Activated naive CD8-positive, alpha-beta T cell treated with anti-CD3 and anti-CD28 coated beads, Interleukin-2, amount 10 ng/mL, durations not matched to agents 7 days and 5 days (primary cell): ENCODE measurements around the gene FEN1. TPM values are rescaled to one million over a fixed set of nuclear protein-coding genes. Genes with fewer than 3 reads are reported as not detected.

Experiments used
- ATAC-seq: fragments of 150-1000 bp; cut with Tn5 transposase; one replicate; pipeline ENCODE4 v1.10.0; 2021; ENCODE audit warnings: low read depth, moderate library complexity
- POLR2A ChIA-PET: fragments of 350-600 bp; sonication (Branson Sonifier 250); formaldehyde crosslinking; loops from one replicate; lab custom pipeline; 2021; ENCODE audit warnings: antibody characterized with exemption; lab: Charles Lee
- DNase-seq: peaks from one replicate; pipeline ENCODE4 v3.0.0; 2021
- H3K27ac Mint-ChIP-seq: one replicate; pipeline ENCODE4 v1.8.0; 2022; ENCODE audit warnings: mild to moderate bottlenecking, mixed read lengths
- H3K27me3 Mint-ChIP-seq: one replicate; pipeline ENCODE4 v1.8.0; 2022; ENCODE audit warnings: mild to moderate bottlenecking, moderate library complexity, mixed read lengths
- H3K36me3 Mint-ChIP-seq: one replicate; pipeline ENCODE4 v1.8.0; 2021; ENCODE audit warnings: mild to moderate bottlenecking, mixed read lengths
- H3K4me1 Mint-ChIP-seq: one replicate; pipeline ENCODE4 v1.8.0; 2021; ENCODE audit warnings: mixed read lengths
- H3K4me3 Mint-ChIP-seq: one replicate; pipeline ENCODE4 v1.8.0; 2022; ENCODE audit warnings: mild to moderate bottlenecking, moderate library complexity, mixed read lengths
- H3K9me3 Mint-ChIP-seq: one replicate; pipeline ENCODE4 v1.8.0; 2021; ENCODE audit warnings: mixed read lengths
- total RNA-seq, 2 experiments: library from RNA; stranded (reverse); gene quantifications; one replicate each; pipeline ENCODE4 v1.2.3, GENCODE V29; 2021

FEN1 gene
- total RNA-seq, 2 experiments from 2014 or later: 87.1 to 88.7 TPM

DNA sequence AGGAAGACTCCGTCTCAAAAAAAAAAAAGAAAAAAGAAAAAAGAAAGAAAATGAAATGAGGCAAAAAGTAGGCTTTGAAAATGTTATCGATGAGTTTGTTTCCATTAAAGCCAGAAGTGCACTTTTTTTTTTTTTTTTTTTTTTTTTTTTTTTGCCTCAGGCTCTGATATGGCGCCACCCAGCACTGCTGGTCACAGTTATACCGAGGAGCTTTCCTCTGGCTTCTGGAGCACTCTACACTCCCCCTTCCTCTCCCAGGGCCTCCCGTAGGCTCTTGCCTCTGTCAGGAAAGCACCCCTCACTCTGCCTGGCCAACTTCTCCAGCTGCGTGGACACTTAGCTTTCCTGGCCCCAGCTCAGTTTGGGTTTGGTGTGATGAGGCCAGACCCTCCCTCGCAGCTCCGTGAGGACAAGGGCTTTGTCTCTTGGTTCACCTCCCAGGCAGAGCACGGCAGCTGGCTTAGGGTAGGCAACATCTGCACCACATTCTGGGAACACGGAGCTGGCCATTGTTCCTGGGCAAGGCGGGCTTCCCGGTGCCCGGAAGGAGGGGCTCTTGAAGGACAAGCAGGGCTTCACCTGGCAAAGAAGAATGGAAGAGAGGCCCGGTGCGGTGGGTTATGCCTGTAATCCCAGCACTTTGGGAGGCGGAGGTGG, 52.3 kb downstream of the FEN1 start:
- Mint-ChIP-seq H3K36me3 (peaks cover 55% of the 10 kb centered on the region), H3K4me3 (no peak overlapping the region)
- POLR2A ChIA-PET: interaction anchor here (0.8 kb wide), 1 partner anchor 30 kb away, joined by 3 read pairs; no protein-coding TSS in a partner anchor

DNA sequence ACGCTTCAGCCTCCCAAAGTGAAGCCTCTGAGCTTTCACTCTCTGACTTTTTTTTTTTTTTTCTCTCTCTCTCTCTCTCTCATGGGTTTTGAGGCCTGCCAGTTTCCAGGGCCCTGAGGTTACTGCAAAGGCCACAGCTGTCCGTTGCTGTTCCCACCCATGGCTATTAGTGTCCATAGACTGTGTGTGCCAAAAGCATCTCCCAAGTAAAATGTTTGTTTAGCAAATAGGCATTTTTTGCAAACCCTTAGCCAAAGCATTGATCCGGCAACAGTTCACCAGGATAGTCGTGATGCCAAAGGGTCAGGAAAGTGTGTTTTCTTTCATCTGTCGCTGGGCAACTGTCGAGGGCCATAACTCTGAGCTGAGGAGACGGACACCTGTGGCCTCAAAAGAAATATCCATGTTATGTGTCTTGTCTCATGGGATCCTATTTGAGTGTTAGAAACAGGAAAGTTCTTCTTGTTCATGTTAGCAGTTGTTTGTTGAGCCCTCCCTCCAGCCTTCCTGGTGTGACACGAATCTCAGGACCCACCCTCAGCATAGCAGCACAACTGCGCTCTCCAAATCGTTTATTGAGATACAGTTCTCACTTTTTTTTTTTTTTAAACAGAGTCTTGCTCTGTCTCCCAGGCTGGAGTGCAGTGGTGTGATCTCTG, 53.8 kb downstream of the FEN1 start:
- POLR2A ChIA-PET: no interaction called here
- DNase-seq: no peak
- Mint-ChIP-seq H3K27me3 (no peaks in the 10 kb centered on the region), H3K4me3 (no peak overlapping the region), H3K36me3 (peaks cover 49% of the 10 kb centered on the region), H3K9me3 (no peaks in the 10 kb centered on the region), H3K4me1 (peaks cover 6% of the 10 kb centered on the region), H3K27ac (no peak overlapping the region)
- ATAC-seq: no peak

More for the DNA sequence above, 52.3 kb downstream of the FEN1 start:
- Mint-ChIP-seq H3K4me1 (peaks cover 8% of the 10 kb centered on the region), H3K27me3 (no peaks in the 10 kb centered on the region), H3K27ac (peak overlapping the region; percentile 67), H3K9me3 (no peaks in the 10 kb centered on the region)
- ATAC-seq: no peak
- no peak for DNase-seq

Other genes with a start within 250 kb of the FEN1 start
- gene SYT7, start 211.8 kb upstream of the FEN1 start, total RNA-seq: not detected
- under 1 TPM; 0.08 to 0.14 TPM for gene DAGLA, start 112.5 kb upstream of the FEN1 start, total RNA-seq
- gene MYRF, start 40.3 kb upstream of the FEN1 start, total RNA-seq: 1 to 10 TPM; 3.4 TPM
- gene TMEM258, start 312 bp upstream of the FEN1 start, total RNA-seq: 100 to 1,000 TPM; 127 to 140 TPM
- 10 to 100 TPM; 53.2 to 54.7 TPM for gene FADS1, start 24.1 kb downstream of the FEN1 start, total RNA-seq
- gene FADS2, start 35.4 kb downstream of the FEN1 start, total RNA-seq: 100 to 1,000 TPM; 245 to 280 TPM
- gene FADS3, start 98.6 kb downstream of the FEN1 start, total RNA-seq: 1 to 10 TPM; 4.7 TPM
- 1 to 10 TPM in 1 of 2 experiments, under 1 TPM in 1; 0.28 to 1.6 TPM for gene RAB3IL1, start 124.7 kb downstream of the FEN1 start, total RNA-seq
- under 1 TPM; 0.20 to 0.30 TPM for gene BEST1, start 157.4 kb downstream of the FEN1 start, total RNA-seq
- 100 to 1,000 TPM; 793 to 808 TPM for gene FTH1, start 174.7 kb downstream of the FEN1 start, total RNA-seq